Ovary (tissue), 9 donors: ENCODE results near the gene CACNB4. TPM values are rescaled to one million over a fixed set of nuclear protein-coding genes. Genes with fewer than 3 reads are reported as not detected.
A peak's percentile ranks its signal among the peaks of the same experiment; 100 is the strongest.

Source experiments
- DNase-seq, 5 donors: peaks; one replicate each; pipeline ENCODE4 v3.0.0-alpha.2; 2019 to 2020
- H3K27ac ChIP-seq, 2 donors: fragments of 200-600 bp; one replicate each; pipeline versions ENCODE4 v1.5.1 to v1.8.0; 2019 to 2022
- H3K27me3 ChIP-seq: fragments of 200-600 bp; one replicate; pipeline ENCODE4 v1.8.0; 2022
- H3K36me3 ChIP-seq: fragments of 200-600 bp; sonication (generic); one replicate; pipeline ENCODE4 v1.5.1; 2019
- H3K4me1 ChIP-seq: one replicate; pipeline ENCODE4 v1.8.1; 2013; ENCODE audit warnings: mild to moderate bottlenecking, moderate library complexity; ENCODE audit not compliant: insufficient read depth
- H3K4me3 ChIP-seq: fragments of 200-600 bp; sonication (generic); one replicate; pipeline ENCODE4 v1.5.1; 2017
- H3K9me3 ChIP-seq, 2 donors: fragments of 200-600 bp in 1 of 2; sonication (generic) in 1 of 2; one replicate each; pipeline versions ENCODE4 v1.5.1 to v1.8.1; 2013 to 2019; ENCODE audit warnings: mild to moderate bottlenecking in 1 of 2, moderate library complexity in 1 of 2
- EP300 ChIP-seq: sonication (generic); formaldehyde crosslinking; IDR thresholded peaks from one replicate; pipeline ENCODE4 v1.6.1; 2017; ENCODE audit warnings: antibody characterized with exemption
- POLR2A ChIP-seq: fragments of 450-650 bp; IDR thresholded peaks from one replicate; pipeline ENCODE4 v1.6.1; 2017; ENCODE audit warnings: antibody characterized with exemption, mild to moderate bottlenecking, moderate library complexity
- WGBS, 3 donors: extraction: QIAGEN DNeasy Blood & Tissue Kit in 1 of 3; methylation state at CpG; one replicate each; pipeline versions ENCODE4 v1.1.5 to v1.1.7; 2013 to 2017; 5-methylcytosine and 5-hydroxymethylcytosine counted together
- intact Hi-C, 4 donors: fragments of 100-400 bp; cut with DNase I; formaldehyde crosslinking; loops; one replicate each; pipeline versions ENCODE4 v1.11.0 to v1.15.1; 2022 to 2023
- polyA plus RNA-seq, 2 donors: library from polyadenylated mRNA; stranded (reverse); fragments of 200-250 nt in 1 of 2; fragments of 350-450 nt in 1 of 2; fragmentation: Illumina TruSeq in 1 of 2; extraction: RNeasy Lipid Tissue Mini Kit (QIAGEN cat#74804) in 1 of 2; gene quantifications; one replicate each; pipeline ENCODE4 v1.2.3, GENCODE V29; 2013 to 2014
- total RNA-seq, 7 donors: library from RNA; depleted of rRNA in 2 of 7; stranded (reverse); fragments of >200 nt in 2 of 7; fragmentation: NEBNext Ultra II Directional in 3 of 7; extraction: Animal tissue kit (Norgen Biotek cat#: 25700) in 3 of 7; gene quantifications; one replicate each; pipeline versions ENCODE4 v1.1.0 to v1.2.4, GENCODE V29; 2016 to 2023
- TF ChIP-seq, protein P1 (sequence below), 3 donors: fragments of 450-650 bp in 2 of 3; fragments of 200-600 bp in 1 of 3; IDR thresholded peaks; one replicate each; pipeline versions ENCODE4 v1.5.1 to v1.8.0; 2016 to 2022; ENCODE audit warnings: antibody characterized with exemption in 3 of 3, mild to moderate bottlenecking in 1 of 3
- donor health status: DM: no; HTN: no; CAD: no; lungs with moderate emphysema.
- donor health status: DM: no; HTN: no; CAD: no.
- donor health status: Bipolar disorder and iron deficiency.
- donor health status: DM: yes; HTN: yes; CAD: no.
- donor health status: DM: no; HTN: no; CAD: no.
- donor health status: DM: yes; HTN: yes; CAD: no.

CACNB4 gene
- total and polyA plus RNA-seq, 9 donors = 0.23 to 1.9 (median 1.0) TPM

DNA sequence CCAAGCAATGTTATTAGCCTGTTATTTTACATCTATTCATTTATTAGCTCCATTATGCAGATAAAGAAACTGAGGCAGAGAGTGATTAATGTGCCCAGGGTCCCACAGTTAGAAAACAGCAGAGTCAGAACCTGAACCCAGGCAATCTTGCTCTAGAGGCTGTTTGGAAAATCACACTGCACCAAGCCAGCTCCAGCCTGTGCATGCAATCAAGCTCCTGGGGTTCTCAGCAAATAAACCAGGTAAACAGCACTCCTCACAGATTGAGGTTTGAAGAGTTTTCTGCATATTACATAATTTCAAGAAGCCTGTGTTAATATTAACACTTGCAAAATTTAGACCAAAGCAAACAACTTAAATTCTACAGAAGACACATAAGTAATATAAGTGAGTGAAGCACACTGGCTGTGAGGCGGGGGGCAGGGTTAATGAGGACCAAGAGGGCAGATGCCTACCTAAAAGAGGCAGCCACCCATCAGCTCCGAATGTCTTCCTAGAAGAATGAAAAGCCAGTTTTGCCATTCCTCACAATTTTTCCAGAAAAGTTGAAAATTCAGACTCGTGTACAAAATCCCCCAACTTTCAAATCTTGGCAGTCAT lies 35.4 kb downstream of the CACNB4 start:
- 39 to 44% (median 39%) methylated on average over 3 of the region's 3 CpGs for WGBS, 3 donors
- no peaks in the 10 kb centered on the region for H3K4me1 ChIP-seq
- H3K9me3 ChIP-seq = no peaks in the 10 kb centered on the region
- H3K27ac ChIP-seq = no peak overlapping the region
- no peaks in the 10 kb centered on the region for H3K36me3 ChIP-seq
- DNase-seq = no peak
- no peak overlapping the region for H3K4me3 ChIP-seq
- no peak for TF ChIP-seq POLR2A
- TF ChIP-seq EP300 = no peak
- TF ChIP-seq, protein P1, sequence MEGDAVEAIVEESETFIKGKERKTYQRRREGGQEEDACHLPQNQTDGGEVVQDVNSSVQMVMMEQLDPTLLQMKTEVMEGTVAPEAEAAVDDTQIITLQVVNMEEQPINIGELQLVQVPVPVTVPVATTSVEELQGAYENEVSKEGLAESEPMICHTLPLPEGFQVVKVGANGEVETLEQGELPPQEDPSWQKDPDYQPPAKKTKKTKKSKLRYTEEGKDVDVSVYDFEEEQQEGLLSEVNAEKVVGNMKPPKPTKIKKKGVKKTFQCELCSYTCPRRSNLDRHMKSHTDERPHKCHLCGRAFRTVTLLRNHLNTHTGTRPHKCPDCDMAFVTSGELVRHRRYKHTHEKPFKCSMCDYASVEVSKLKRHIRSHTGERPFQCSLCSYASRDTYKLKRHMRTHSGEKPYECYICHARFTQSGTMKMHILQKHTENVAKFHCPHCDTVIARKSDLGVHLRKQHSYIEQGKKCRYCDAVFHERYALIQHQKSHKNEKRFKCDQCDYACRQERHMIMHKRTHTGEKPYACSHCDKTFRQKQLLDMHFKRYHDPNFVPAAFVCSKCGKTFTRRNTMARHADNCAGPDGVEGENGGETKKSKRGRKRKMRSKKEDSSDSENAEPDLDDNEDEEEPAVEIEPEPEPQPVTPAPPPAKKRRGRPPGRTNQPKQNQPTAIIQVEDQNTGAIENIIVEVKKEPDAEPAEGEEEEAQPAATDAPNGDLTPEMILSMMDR (IDR thresholded peaks at IDR 0.05) = no peak
- intact Hi-C loops = no loop called here
- no peaks in the 10 kb centered on the region for H3K27me3 ChIP-seq

DNA sequence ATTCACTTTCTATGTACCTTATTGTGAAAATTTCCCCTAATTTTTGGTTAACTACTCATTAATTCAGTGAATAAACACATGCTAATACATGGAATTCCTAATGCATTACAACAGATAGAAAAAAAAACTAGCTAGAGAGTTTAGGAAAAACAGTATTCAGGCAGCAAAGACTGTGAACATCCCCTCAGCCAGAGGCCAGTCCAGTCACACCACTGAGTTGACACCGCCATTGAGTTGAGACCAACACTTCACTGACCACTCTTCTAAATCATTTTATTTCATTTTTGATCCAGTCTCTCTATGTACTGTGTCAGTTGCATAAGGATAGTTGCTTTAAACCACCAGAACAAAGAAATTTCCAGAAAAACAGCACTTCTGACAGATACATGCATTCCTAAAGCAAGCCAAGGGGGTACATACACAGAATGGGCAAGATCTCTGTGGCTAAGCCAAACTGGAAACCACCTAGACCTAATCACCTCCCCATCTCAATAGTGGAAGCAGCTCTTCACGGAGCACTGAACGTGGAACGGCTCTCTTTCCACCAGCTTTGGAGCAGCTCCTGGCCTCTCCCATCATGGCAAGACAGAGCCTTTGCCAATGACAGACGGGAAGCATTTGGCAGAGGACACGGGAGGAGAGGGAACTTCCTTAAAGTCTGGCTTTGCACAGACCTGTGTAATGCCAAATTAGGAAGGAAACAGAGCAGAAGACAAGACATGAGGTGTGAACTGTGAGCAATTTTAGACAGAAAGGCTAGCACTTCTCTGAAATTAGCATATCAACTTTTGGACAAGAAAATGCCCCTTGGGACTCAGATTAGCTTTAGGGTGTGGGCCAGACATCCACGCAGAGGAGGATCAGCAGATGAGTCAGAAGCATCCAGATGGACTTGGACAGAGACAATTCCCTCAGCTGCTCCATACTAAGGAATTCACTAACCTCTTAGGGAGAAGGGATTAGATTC lies 36.4 kb downstream of the CACNB4 start:
- DNase-seq = peak in 1 of 5 donors; percentile 38
- Histone ChIP-seq H3K9me3 (no peaks in the 10 kb centered on the region), H3K4me3 (no peak overlapping the region), H3K27me3 (no peaks in the 10 kb centered on the region), H3K27ac (no peak overlapping the region), H3K36me3 (no peaks in the 10 kb centered on the region), H3K4me1 (no peaks in the 10 kb centered on the region)
- TF ChIP-seq, protein P1 (IDR thresholded peaks at IDR 0.05) = no peak
- TF ChIP-seq EP300 = no peak
- no peak for TF ChIP-seq POLR2A
- WGBS, 3 donors = 26 to 34% (median 28%) methylated on average over 7 of the region's 7 CpGs
- intact Hi-C loops = no loop called here

DNA sequence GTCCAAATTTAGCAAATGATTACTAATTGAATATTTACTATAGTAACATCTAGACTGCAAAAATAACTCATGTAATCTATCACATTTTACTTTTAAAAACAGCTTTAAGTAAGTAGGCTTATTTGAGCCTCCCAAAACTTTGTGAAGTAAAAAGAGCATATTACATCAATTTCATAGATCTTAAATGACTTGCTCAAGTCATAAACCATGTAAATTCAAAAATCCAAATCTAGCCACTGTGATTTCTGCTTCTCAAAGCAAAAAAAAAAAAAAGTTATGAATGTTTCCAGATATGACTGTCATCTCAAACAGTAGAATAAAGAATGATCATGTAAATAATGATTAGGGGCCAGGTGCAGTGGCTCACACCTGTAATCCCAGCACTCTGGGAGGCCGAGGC lies 37.5 kb downstream of the CACNB4 start:
- intact Hi-C loops = no loop called here
- no peaks in the 10 kb centered on the region for H3K36me3 ChIP-seq
- no peak overlapping the region for H3K4me3 ChIP-seq
- TF ChIP-seq, protein P1 (IDR thresholded peaks at IDR 0.05) = no peak
- TF ChIP-seq EP300 (no peak), POLR2A (no peak)
- no peaks in the 10 kb centered on the region for H3K4me1 ChIP-seq
- no peak for DNase-seq
- no peak overlapping the region for H3K27ac ChIP-seq
- no peaks in the 10 kb centered on the region for H3K9me3 ChIP-seq
- H3K27me3 ChIP-seq = no peaks in the 10 kb centered on the region
- WGBS, 3 donors = 97 to 100% (median 98%) methylated on average over 1 of the region's 1 CpG

DNA sequence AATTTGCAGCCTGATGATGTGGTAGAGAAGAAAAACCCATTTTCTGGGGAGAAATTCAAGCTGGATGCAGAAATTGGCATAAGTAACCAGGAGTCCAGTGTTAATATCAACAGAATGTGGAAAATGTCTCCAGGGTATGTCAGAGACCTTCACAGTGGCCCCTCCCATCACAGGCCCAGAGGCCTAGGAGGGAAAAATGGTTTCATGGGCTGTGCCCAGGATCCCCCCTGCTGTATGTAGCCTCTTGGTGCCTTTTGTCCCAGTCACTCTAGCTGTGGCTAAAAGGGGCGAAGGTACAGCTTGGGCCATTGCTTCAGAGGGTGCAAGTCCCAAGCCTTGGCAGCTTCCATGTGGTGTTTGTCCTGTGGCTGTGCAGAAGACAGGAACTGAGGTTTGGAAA lies 40.2 kb downstream of the CACNB4 start:
- H3K4me3 ChIP-seq = no peak overlapping the region
- TF ChIP-seq EP300 (no peak), POLR2A (no peak)
- TF ChIP-seq, protein P1 (IDR thresholded peaks at IDR 0.05) = no peak
- no peak for DNase-seq
- no peaks in the 10 kb centered on the region for H3K27me3 ChIP-seq
- no peaks in the 10 kb centered on the region for H3K36me3 ChIP-seq
- no peaks in the 10 kb centered on the region for H3K4me1 ChIP-seq
- 44 to 94% (median 89%) methylated on average over 1 of the region's 1 CpG for WGBS, 3 donors
- intact Hi-C loops = no loop called here
- H3K27ac ChIP-seq = no peak overlapping the region
- no peaks in the 10 kb centered on the region for H3K9me3 ChIP-seq
